ENCODE results near the gene ZSWIM9. TPM values are rescaled to one million over a fixed set of nuclear protein-coding genes. Genes with fewer than 3 reads are reported as not detected.
"Not testable (repeated sequence)": the region's sequence is repeated elsewhere in the genome, so short reads cannot be mapped to it uniquely, and the experiment has no call there.

ZSWIM9 gene
- total and polyA plus RNA-seq, 2 donors (not counting 3 experiments of a cell fraction or from before 2014, with no cell fraction given) = 1.0 to 8.6 TPM

DNA sequence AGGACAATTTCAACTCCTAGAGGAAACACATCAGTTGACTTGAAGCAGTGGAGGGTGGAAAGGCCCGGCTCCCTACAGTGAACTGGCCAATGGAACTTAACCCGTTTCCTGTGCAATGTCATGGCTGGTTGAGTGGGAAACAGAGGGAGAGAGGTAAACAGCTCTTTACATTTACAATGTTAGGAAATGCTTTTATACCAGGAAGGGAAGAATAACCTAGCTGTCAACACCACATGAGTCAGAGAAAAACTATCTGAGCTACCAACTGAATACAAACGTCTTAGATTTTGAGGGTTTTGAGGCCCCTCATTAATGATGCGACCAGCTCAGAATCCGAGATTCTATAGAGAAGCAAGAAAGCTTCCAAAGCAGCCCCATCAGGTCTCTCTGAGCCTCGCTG, 48.5 kb downstream of the ZSWIM9 start:
- H3K4me1 ChIP-seq (ENCODE audit: control insufficient read depth, extremely low read depth, insufficient read depth, low read length) = peaks cover 19% of the 10 kb centered on the region
- H2AFZ ChIP-seq (ENCODE audit: low read depth, low read length) = no peak overlapping the region
- peaks cover 20 to 25% of the 10 kb centered on the region in 2 experiments for H3K36me3 ChIP-seq (ENCODE audit: control insufficient read depth in 2 of 2, extremely low read depth in 1 of 2, insufficient read depth in 2 of 2, low read length in 2 of 2)
- no peaks in the 10 kb centered on the region for H4K20me1 ChIP-seq (replicated peaks; ENCODE audit: control insufficient read depth, extremely low read depth, insufficient read depth, low read length)
- H3K27ac ChIP-seq (ENCODE audit: insufficient read depth, low read depth, low read length) = peak overlapping the region; percentile 63
- no peaks in the 10 kb centered on the region for H3K27me3 ChIP-seq (ENCODE audit: control insufficient read depth in 2 of 2, insufficient read depth in 2 of 2, low read length in 2 of 2)
- H3K79me2 ChIP-seq (ENCODE audit: control insufficient read depth, insufficient read depth, low read length) = no peaks in the 10 kb centered on the region
- FAIRE-seq (peak; percentile 56), DNase-seq (ENCODE audit: low read depth, low spot score) (peak; percentile 65)
- H3K9me3 ChIP-seq (replicated peaks; ENCODE audit: control insufficient read depth, insufficient read depth, low read length) = no peaks in the 10 kb centered on the region
- dilution Hi-C loops (cut with MboI; ENCODE audit: extremely low pct_ligation_motif_present, low sequenced_read_pairs) (no loop called here), intact Hi-C loops (cut with micrococcal nuclease) (loop anchor here (2.0 kb wide), 1 partner anchor 14 kb away; no protein-coding TSS in a partner anchor)
- peak; percentile 64 for TF ChIP-seq FOS (IDR thresholded peaks at IDR 0.05; ENCODE audit: borderline replicate concordance, insufficient read depth, low read length)
- peak; percentile 64 for TF ChIP-seq JUN (IDR thresholded peaks at IDR 0.05; ENCODE audit: borderline replicate concordance, insufficient read depth, insufficient read length, low read depth)
- TF ChIP-seq MYC (IDR thresholded peaks at IDR 0.05; ENCODE audit: low read depth, low read length) = no peak
- TF ChIP-seq POLR2AphosphoS5 (IDR thresholded peaks at IDR 0.05; ENCODE audit: insufficient read depth, low read depth, low read length) = peak; percentile 30
- CTCF ChIA-PET = interaction anchor here (0.6 to 2.9 kb wide), 11 partner anchors 9 to 254 kb away, joined by 3 to 17 read pairs (median 3); no protein-coding TSS in a partner anchor
- H3K4me3 ChIP-seq (replicated peaks in 1 of 3; ENCODE audit: insufficient read depth in 1 of 3, low read depth in 1 of 3, low read length in 3 of 3) = no peak overlapping the region
- H3K9me1 ChIP-seq (replicated peaks; ENCODE audit: control insufficient read depth, extremely low read depth, insufficient read depth, low read length) = no peaks in the 10 kb centered on the region
- H3K9ac ChIP-seq (replicated peaks; ENCODE audit: extremely low read depth, insufficient read depth, low read length) = no peak overlapping the region
- peak overlapping the region; percentile 46 for H3K4me2 ChIP-seq (ENCODE audit: insufficient read depth, low read length)
- POLR2A ChIA-PET = interaction anchor here (0.9 to 1.3 kb wide), 2 partner anchors 9 to 41 kb away, joined by 4 to 6 read pairs; no protein-coding TSS in a partner anchor
- BruUV-seq (replicated peaks) = no TSS peak

DNA sequence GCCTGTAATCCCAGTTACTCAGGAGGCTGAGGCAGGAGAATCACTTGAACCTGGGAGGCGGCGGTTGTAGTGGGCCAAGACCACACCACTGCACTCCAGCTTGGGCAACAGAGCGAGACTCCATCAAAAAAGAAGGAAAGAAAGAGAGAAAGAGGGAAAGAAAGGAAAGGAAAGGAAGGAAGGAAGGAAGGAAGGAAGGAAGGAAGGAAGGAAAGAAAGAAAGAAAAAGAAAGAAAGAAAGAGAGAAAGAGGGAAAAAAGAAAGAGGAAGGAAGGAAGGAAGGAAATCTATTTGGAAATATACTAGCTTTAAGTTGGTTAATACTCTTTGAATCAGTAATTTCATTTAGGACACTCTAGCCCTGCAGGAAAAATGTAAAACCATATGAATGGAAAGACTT, 50.3 kb downstream of the ZSWIM9 start:
- DNase-seq (ENCODE audit: low read depth, low spot score); H2AFZ ChIP-seq (ENCODE audit: low read depth, low read length); H3K9me1 ChIP-seq (replicated peaks; ENCODE audit: control insufficient read depth, extremely low read depth, insufficient read depth, low read length); H3K27me3 ChIP-seq (ENCODE audit: control insufficient read depth in 2 of 2, insufficient read depth in 2 of 2, low read length in 2 of 2); FAIRE-seq; H3K27ac ChIP-seq (ENCODE audit: insufficient read depth, low read depth, low read length); POLR2A ChIA-PET; intact Hi-C loops (cut with micrococcal nuclease); H3K4me3 ChIP-seq (replicated peaks in 1 of 3; ENCODE audit: insufficient read depth in 1 of 3, low read depth in 1 of 3, low read length in 3 of 3); H3K79me2 ChIP-seq (ENCODE audit: control insufficient read depth, insufficient read depth, low read length); BruUV-seq (replicated peaks); dilution Hi-C loops (cut with MboI; ENCODE audit: extremely low pct_ligation_motif_present, low sequenced_read_pairs); H3K4me2 ChIP-seq (ENCODE audit: insufficient read depth, low read length); H4K20me1 ChIP-seq (replicated peaks; ENCODE audit: control insufficient read depth, extremely low read depth, insufficient read depth, low read length); H3K9ac ChIP-seq (replicated peaks; ENCODE audit: extremely low read depth, insufficient read depth, low read length); H3K9me3 ChIP-seq (replicated peaks; ENCODE audit: control insufficient read depth, insufficient read depth, low read length): not testable (repeated sequence)
- peaks cover 19% of the 10 kb centered on the region for H3K4me1 ChIP-seq (ENCODE audit: control insufficient read depth, extremely low read depth, insufficient read depth, low read length)
- CTCF ChIA-PET = interaction anchor here (1.6 to 2.2 kb wide), 2 partner anchors 24 to 39 kb away, joined by 5 to 17 read pairs; no protein-coding TSS in a partner anchor
- peaks cover 14 to 23% of the 10 kb centered on the region in 2 experiments for H3K36me3 ChIP-seq (ENCODE audit: control insufficient read depth in 2 of 2, extremely low read depth in 1 of 2, insufficient read depth in 2 of 2, low read length in 2 of 2)

Data from endothelial cell of umbilical vein (primary cell).